WERI-Rb-1 (cell line): ENCODE data around the gene TRAPPC14.

Experiments used
- DNase-seq: peaks from one replicate; pipeline ENCODE4 v3.0.0-alpha.2; 2020
- H3K27ac ChIP-seq: fragments of 250-450 bp; sonication (Bioruptor Pico); 2 replicates; pipeline ENCODE4 v1.5.1; 2020; ENCODE audit warnings: mild to moderate bottlenecking, moderate library complexity
- H3K27me3 ChIP-seq: fragments of 250-450 bp; sonication (Bioruptor Pico); 2 replicates; pipeline ENCODE4 v1.5.1; 2021; ENCODE audit warnings: mild to moderate bottlenecking, low read depth, moderate library complexity; ENCODE audit not compliant: insufficient read depth, severe bottlenecking
- H3K36me3 ChIP-seq: fragments of 250-450 bp; sonication (Bioruptor Pico); 2 replicates; pipeline ENCODE4 v1.5.1; 2020; ENCODE audit warnings: mild to moderate bottlenecking, moderate library complexity
- H3K4me3 ChIP-seq: 2 replicates; pipeline ENCODE4 v1.5.1; 2011; ENCODE audit warnings: low read depth, mild to moderate bottlenecking, control low read depth, low read length
- H3K9me3 ChIP-seq: fragments of 250-450 bp; sonication (Bioruptor Pico); 2 replicates; pipeline ENCODE4 v1.5.1; 2021; ENCODE audit warnings: mild to moderate bottlenecking, moderate library complexity; ENCODE audit not compliant: severe bottlenecking
- CTCF ChIP-seq: IDR thresholded peaks from 2 replicates; pipeline ENCODE4 v1.5.1; 2011; ENCODE audit warnings: low read depth, mild to moderate bottlenecking, control low read depth, inconsistent platforms, low read length

TRAPPC14 gene

GRCh38 chr7:100105534-100105933 is 53.0 kb downstream of the TRAPPC14 start:
- Histone ChIP-seq H3K27ac (no peak overlapping the region), H3K4me3 (no peak overlapping the region), H3K27me3 (no peaks in the 10 kb centered on the region), H3K36me3 (peaks cover 82% of the 10 kb centered on the region), H3K9me3 (no peaks in the 10 kb centered on the region)
- DNase-seq: no peak
- no peak for TF ChIP-seq CTCF
